Neural crest cell (in vitro differentiated cells): Measurements from ENCODE around the gene GCAT. TPM values are rescaled to one million over a fixed set of nuclear protein-coding genes. Genes with fewer than 3 reads are reported as not detected.

ENCODE experiments used
- DNase-seq: peaks from one replicate; pipeline ENCODE4 v3.0.0; 2021; ENCODE audit warnings: low read depth, mixed read lengths, low spot score
- H3K27ac Mint-ChIP-seq: one replicate; pipeline ENCODE4 v1.8.0; 2021; ENCODE audit warnings: mild to moderate bottlenecking, mixed read lengths; ENCODE audit not compliant: unreplicated experiment
- H3K27me3 Mint-ChIP-seq: 2 replicates; pipeline ENCODE4 v1.8.0; 2021; ENCODE audit warnings: low read depth, mild to moderate bottlenecking, mixed read lengths
- H3K36me3 Mint-ChIP-seq: 2 replicates; pipeline ENCODE4 v1.8.0; 2021; ENCODE audit warnings: low read depth, mild to moderate bottlenecking, mixed read lengths
- H3K4me1 Mint-ChIP-seq: 2 replicates; pipeline ENCODE4 v1.8.0; 2021; ENCODE audit warnings: mixed read lengths
- H3K4me3 Mint-ChIP-seq: one replicate; pipeline ENCODE4 v1.8.0; 2021; ENCODE audit warnings: mild to moderate bottlenecking, mixed read lengths
- H3K9me3 Mint-ChIP-seq: 2 replicates; pipeline ENCODE4 v1.8.0; 2021; ENCODE audit warnings: mixed read lengths
- long read RNA-seq: library from polyadenylated mRNA; unstranded; transcript quantifications from one replicate; pipeline ENCODE4 v2.0.0, GENCODE V29; 2020
- total RNA-seq: library from RNA; stranded (reverse); gene quantifications from 2 replicates; pipeline ENCODE4 v1.2.1, GENCODE V29; 2021
- TF ChIP-seq, protein P1 (sequence below): fragments of 200-600 bp; sonication (generic); conservative IDR thresholded peaks from 2 replicates; pipeline ENCODE4 v1.5.0; 2021; ENCODE audit warnings: antibody characterized with exemption, mild to moderate bottlenecking

Gene GCAT
- 53.1 and 55.8 TPM in 2 replicates for total RNA-seq
- long read RNA-seq, transcript GCAT-201 (9 exons, 1,497 nt), result major isoform, 34 of 60 reads
- long read RNA-seq, partial matches to known transcripts, result 12 of 60 reads
- long read RNA-seq, other reads (novel, unspliced or antisense), result 13 of 60 reads

DNA sequence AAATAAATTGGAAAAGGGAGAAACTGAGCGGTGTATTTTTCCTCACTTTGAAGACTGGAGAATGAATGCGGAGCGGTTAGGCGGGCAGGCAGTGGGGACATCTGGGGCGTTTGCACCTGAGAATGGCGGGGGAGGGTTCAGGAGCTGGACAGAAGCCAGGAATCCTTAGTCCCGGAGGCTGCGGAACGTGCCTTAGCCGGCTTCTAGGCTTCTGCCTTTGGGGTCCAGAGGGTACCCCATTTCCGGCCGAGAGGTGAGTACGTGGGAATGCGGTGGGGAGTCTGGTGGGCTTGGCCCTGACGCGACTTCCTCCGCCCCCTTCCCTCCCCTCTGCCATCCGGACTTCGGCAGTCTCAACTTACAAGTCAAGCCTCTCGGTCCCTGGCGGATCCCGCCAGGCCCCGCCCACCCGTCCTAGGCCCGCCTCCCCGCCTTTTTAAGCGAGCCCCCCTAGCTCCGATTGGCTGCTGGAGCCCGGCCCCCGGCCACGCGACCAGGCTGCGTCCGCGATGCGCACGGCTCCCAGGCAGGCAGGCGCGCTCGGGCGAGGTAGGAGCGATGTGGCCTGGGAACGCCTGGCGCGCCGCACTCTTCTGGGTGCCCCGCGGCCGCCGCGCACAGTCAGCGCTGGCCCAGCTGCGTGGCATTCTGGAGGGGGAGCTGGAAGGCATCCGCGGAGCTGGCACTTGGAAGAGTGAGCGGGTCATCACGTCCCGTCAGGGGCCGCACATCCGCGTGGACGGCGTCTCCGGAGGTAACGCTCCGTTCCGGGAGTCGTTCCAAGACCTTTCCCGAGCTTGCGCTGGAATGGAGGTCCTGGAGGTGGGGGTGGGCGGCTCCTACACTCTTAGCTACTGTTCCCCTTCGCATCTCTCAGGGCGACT is at the start of gene GCAT:
Gene GCAT, plus strand, starts transcription at position 525 of the 884 bp plus-strand sequence. Its CDS starts 34 bp downstream, at position 559.
- H3K4me3 Mint-ChIP-seq, result peak within 1 kb of the TSS; percentile 94
- H3K36me3 Mint-ChIP-seq, result no peaks in the 10 kb centered on the region
- TF ChIP-seq, protein P1, sequence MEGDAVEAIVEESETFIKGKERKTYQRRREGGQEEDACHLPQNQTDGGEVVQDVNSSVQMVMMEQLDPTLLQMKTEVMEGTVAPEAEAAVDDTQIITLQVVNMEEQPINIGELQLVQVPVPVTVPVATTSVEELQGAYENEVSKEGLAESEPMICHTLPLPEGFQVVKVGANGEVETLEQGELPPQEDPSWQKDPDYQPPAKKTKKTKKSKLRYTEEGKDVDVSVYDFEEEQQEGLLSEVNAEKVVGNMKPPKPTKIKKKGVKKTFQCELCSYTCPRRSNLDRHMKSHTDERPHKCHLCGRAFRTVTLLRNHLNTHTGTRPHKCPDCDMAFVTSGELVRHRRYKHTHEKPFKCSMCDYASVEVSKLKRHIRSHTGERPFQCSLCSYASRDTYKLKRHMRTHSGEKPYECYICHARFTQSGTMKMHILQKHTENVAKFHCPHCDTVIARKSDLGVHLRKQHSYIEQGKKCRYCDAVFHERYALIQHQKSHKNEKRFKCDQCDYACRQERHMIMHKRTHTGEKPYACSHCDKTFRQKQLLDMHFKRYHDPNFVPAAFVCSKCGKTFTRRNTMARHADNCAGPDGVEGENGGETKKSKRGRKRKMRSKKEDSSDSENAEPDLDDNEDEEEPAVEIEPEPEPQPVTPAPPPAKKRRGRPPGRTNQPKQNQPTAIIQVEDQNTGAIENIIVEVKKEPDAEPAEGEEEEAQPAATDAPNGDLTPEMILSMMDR, result no peak
- H3K27me3 Mint-ChIP-seq, result peaks cover 8% of the 10 kb centered on the region
- H3K9me3 Mint-ChIP-seq, result no peaks in the 10 kb centered on the region
- peak; percentile 84 for DNase-seq
- H3K4me1 Mint-ChIP-seq, result peaks cover 58% of the 10 kb centered on the region
- H3K27ac Mint-ChIP-seq, result peak within 1 kb of the TSS; percentile 78

DNA sequence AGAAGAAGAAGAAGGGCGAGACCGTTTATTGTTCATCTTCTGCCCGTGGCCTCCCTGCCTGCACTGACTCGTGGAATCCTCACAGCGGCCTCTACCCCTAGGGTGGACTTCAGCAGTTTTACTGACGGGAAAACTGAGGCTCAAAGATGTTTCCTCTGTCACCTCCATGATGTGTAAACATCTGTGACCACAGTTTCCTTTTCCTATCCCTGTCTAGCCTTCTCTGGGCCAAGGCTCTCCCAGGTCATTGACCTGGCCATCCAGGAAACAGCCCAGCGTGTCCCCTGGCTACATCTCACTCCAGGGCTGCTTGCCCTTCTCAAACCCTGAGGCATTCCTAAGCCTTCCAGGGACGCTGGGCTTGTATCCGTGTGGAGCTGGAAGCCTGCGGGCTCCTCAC is 49.0 kb upstream of the GCAT start:
- H3K4me3 Mint-ChIP-seq, result no peak overlapping the region

DNA sequence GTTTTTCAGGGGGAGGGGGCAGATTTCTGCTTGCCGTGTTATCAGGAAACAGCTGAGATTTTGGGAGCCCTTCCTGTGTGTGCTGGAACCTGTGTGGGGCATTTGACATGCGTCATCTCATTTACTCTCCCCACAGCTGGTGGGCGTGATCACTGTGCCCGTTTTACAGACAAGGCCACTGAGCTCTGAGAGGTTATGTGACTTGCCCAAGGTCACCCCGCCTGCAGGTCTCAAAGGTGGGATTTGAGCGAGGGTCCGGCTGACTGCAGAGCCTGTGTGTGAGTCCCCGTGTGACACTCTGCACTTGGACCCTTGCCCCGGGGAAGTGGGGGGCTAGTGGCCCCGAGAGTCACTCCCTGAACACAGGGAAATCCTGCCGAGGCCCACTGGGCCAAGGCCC is 48.5 kb upstream of the GCAT start:
- Mint-ChIP-seq H3K9me3 (no peaks in the 10 kb centered on the region), H3K27me3 (no peaks in the 10 kb centered on the region), H3K36me3 (no peaks in the 10 kb centered on the region), H3K4me1 (no peaks in the 10 kb centered on the region), H3K4me3 (no peak overlapping the region), H3K27ac (no peak overlapping the region)
- DNase-seq, result no peak
- TF ChIP-seq, protein P1, result no peak

More for the DNA sequence above, 49.0 kb upstream of the GCAT start:
- H3K27me3 Mint-ChIP-seq, result no peaks in the 10 kb centered on the region
- no peak overlapping the region for H3K27ac Mint-ChIP-seq
- no peak for DNase-seq
- TF ChIP-seq, protein P1, result no peak
- no peaks in the 10 kb centered on the region for H3K36me3 Mint-ChIP-seq
- no peaks in the 10 kb centered on the region for H3K4me1 Mint-ChIP-seq
- no peaks in the 10 kb centered on the region for H3K9me3 Mint-ChIP-seq

DNA sequence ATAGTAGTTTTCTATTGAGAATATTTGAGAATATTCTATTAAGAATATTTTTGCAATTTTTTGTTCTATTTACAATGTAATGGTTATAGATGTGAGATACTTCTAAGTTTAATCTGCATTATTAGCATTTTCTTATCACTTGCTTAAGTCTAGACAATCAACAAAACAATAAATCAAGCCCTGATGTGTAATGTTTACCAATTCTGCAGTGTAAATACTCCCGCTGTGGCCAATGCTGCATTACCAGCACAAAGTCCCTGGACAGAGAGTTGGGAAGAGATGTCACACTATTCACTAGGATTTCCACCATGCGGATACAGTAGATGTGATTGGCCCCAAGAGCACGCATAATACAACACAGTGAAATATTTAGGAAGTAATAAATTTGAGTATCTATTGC is 47.6 kb upstream of the GCAT start:
- no peaks in the 10 kb centered on the region for H3K4me1 Mint-ChIP-seq
- peaks cover 1% of the 10 kb centered on the region for H3K36me3 Mint-ChIP-seq
- DNase-seq, result no peak
- H3K27ac Mint-ChIP-seq, result no peak overlapping the region
- no peaks in the 10 kb centered on the region for H3K27me3 Mint-ChIP-seq
- H3K4me3 Mint-ChIP-seq, result no peak overlapping the region
- TF ChIP-seq, protein P1, result no peak
- H3K9me3 Mint-ChIP-seq, result no peaks in the 10 kb centered on the region

DNA sequence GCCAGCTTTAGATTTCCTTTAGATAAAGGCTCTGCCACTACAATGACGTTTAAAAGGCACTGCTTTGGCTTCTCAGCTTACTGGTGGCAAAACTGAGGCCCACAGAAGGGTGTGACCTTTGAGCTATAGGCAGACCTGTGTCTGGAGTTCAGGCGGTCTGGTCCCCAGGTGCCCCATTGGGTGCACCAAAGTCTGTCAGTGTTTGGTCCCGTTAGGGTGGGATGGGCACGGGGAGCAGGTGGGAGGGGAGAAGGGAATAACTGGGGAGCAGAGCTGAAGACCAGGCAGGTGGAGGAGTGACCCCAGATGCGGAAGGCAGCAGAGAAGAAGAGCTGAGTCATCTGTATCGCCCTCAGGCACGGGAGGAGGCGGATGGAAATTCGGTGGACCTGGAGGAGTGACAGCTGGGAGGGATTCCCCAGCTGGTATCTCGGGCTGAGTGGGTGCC is 45.3 kb upstream of the GCAT start:
- Mint-ChIP-seq H3K36me3 (peaks cover 2% of the 10 kb centered on the region), H3K27ac (no peak overlapping the region), H3K4me3 (no peak overlapping the region), H3K4me1 (no peaks in the 10 kb centered on the region), H3K27me3 (no peaks in the 10 kb centered on the region), H3K9me3 (no peaks in the 10 kb centered on the region)
- TF ChIP-seq, protein P1, result no peak
- DNase-seq, result no peak
